Activated CD4-positive, alpha-beta memory T cell treated with anti-CD3 and anti-CD28 coated beads for 36 hours (primary cell): Measurements from ENCODE around the gene NXNL1. TPM values are rescaled to one million over a fixed set of nuclear protein-coding genes. Genes with fewer than 3 reads are reported as not detected.

Experiments
- CTCF ChIA-PET: fragments of 350-600 bp; sonication (Branson Sonifier 250); formaldehyde crosslinking; loops from one replicate; lab custom pipeline; 2021; ENCODE audit warnings: antibody characterized with exemption, inconsistent platforms; lab: Charles Lee
- POLR2A ChIA-PET: fragments of 350-600 bp; sonication (Branson Sonifier 250); formaldehyde crosslinking; loops from one replicate; lab custom pipeline; 2021; ENCODE audit warnings: antibody characterized with exemption; lab: Charles Lee
- DNase-seq: peaks from one replicate; pipeline ENCODE4 v3.0.0-alpha.2; 2020
- H3K27ac Mint-ChIP-seq: one replicate; pipeline ENCODE4 v1.8.0; 2021; ENCODE audit warnings: mixed read lengths
- H3K27me3 Mint-ChIP-seq: one replicate; pipeline ENCODE4 v1.8.0; 2021; ENCODE audit warnings: mixed read lengths
- H3K36me3 Mint-ChIP-seq: one replicate; pipeline ENCODE4 v1.8.0; 2021; ENCODE audit warnings: mixed read lengths
- H3K4me1 Mint-ChIP-seq: one replicate; pipeline ENCODE4 v1.8.0; 2021; ENCODE audit warnings: low read depth, mixed read lengths
- H3K4me3 Mint-ChIP-seq: one replicate; pipeline ENCODE4 v1.8.0; 2021; ENCODE audit warnings: mild to moderate bottlenecking, mixed read lengths
- H3K9me3 Mint-ChIP-seq: one replicate; pipeline ENCODE4 v1.8.0; 2021; ENCODE audit warnings: mixed read lengths
- intact Hi-C: fragments of 100-400 bp; cut with micrococcal nuclease; formaldehyde crosslinking; loops from one replicate; pipeline ENCODE4 v1.15.1; 2023
- total RNA-seq, 2 experiments: library from RNA; stranded (reverse); gene quantifications; one replicate each; pipeline ENCODE4 v1.2.3, GENCODE V29; 2021

Gene NXNL1
- total RNA-seq, 2 experiments from 2014 or later: not detected

DNA sequence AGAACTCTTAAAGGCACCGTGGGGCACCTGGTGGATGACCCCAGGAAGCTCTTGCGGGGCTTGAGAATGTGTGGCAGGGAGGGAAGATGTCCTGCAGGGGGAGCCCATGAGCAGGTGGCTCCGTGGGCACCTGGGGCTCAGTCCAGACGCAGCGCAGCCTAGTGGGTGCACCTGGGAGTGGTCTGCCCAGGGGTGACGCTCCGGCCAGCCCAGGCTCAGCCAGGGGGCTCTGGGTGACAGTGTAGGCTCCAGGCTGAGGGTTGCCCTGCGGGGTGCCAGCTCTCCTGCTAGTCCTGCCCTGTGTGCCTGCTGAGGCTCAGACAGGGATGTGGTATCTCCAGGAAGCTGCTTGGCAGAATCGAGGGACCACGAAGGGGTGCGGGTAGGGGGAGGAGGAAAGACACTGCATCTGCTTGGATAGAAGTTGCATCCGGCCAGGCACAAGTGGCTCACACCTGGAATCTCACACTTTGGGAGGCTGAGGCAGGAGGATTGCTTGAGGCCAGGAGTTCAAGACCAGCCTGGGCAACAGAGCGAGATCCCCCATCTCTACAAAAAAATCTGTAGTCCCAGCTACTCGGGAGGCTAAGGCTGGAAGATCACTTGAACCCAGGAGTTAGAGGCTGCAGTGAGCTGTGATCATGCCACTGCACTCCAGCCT, 35.7 kb upstream of the NXNL1 start:
- Mint-ChIP-seq H3K9me3 (no peaks in the 10 kb centered on the region), H3K27me3 (no peaks in the 10 kb centered on the region), H3K36me3 (no peaks in the 10 kb centered on the region), H3K4me1 (peaks cover 15% of the 10 kb centered on the region), H3K27ac (no peak overlapping the region), H3K4me3 (no peak overlapping the region)
- POLR2A ChIA-PET: interaction anchor here (0.6 to 0.7 kb wide), 2 partner anchors 14 to 276 kb away, joined by 3 read pairs; no protein-coding TSS in a partner anchor
- CTCF ChIA-PET: interaction anchor here (0.6 to 3.5 kb wide), 63 partner anchors 9 to 1282 kb away, joined by 3 to 56 read pairs (median 4); partner anchors contain the start of genes CCDC194, DDA1, JAK3 and MVB12A
- peak; percentile 89 for DNase-seq
- intact Hi-C loops: loop anchor here (1.0 to 2.0 kb wide), 3 partner anchors 26 to 359 kb away; partner anchors contain the start of gene SLC27A1

DNA sequence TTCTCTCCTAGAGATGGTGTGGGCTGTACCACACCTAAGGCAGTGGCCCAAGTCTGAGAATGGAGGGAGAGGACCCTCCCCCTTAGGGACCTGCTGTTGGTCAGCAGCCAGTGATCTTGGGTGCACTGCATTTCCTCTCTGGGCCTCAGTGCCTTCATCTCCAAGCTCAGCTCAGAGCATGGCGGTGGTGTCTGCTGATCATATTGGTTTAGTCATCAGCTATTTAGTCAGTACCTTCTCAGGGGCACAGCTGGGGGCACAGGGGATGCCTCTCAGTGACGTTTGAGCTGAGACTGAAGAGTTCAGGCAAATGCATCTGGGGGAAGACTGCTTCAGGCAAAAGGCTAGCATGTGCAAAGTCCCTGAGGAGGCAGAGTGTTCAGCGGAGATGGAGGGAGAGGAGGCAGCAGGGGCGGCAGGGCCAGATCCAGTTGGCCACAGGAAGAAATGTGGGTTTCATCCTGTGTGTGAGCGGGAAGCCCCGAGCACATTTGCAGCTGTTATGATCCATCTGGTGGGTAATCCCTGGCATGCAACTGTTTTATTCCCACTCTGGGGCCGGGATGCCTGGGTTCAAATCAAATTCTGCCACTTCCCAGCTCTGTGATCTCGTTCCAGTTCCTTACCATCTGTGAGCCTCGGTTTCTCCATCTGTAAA, 35.0 kb upstream of the NXNL1 start:
- DNase-seq: no peak
- H3K9me3 Mint-ChIP-seq: no peaks in the 10 kb centered on the region
- H3K4me3 Mint-ChIP-seq: no peak overlapping the region
- ChIA-PET CTCF (interaction anchor here (0.6 to 3.5 kb wide), 60 partner anchors 9 to 1281 kb away, joined by 3 to 56 read pairs (median 4); partner anchors contain the start of genes CCDC194, DDA1, JAK3 and MVB12A), POLR2A (interaction anchor here (0.7 kb wide), 1 partner anchor 14 kb away, joined by 3 read pairs; no protein-coding TSS in a partner anchor)
- no peaks in the 10 kb centered on the region for H3K36me3 Mint-ChIP-seq
- no peaks in the 10 kb centered on the region for H3K27me3 Mint-ChIP-seq
- peaks cover 15% of the 10 kb centered on the region for H3K4me1 Mint-ChIP-seq
- H3K27ac Mint-ChIP-seq: no peak overlapping the region
- intact Hi-C loops: loop anchor here (1.0 to 2.0 kb wide), 3 partner anchors 25 to 360 kb away; partner anchors contain the start of gene SLC27A1

DNA sequence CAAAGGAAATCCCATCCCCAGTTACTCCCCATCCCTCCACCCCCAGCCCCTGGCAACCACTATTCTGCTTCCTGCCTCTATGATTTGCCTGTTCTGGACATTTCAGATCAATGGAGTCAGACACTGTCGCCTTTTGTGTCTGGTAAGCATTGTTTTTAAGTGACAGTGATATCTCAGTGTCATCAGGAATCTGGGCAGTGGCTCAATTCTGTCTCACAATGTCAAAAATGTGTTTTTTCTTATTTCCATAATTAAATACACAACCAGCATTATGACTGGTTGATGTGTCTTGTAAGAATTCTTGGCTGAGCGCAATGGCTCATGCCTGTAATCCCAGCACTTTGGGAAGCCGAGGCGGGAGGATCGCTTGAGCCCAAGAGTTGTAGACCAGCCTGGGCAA, 30.6 kb upstream of the NXNL1 start:
- Mint-ChIP-seq H3K9me3 (no peaks in the 10 kb centered on the region), H3K27ac (no peak overlapping the region), H3K27me3 (no peaks in the 10 kb centered on the region), H3K4me1 (peaks cover 34% of the 10 kb centered on the region), H3K4me3 (no peak overlapping the region), H3K36me3 (no peaks in the 10 kb centered on the region)
- intact Hi-C loops: no loop called here
- POLR2A ChIA-PET: no interaction called here
- no peak for DNase-seq
- CTCF ChIA-PET: no interaction called here

DNA sequence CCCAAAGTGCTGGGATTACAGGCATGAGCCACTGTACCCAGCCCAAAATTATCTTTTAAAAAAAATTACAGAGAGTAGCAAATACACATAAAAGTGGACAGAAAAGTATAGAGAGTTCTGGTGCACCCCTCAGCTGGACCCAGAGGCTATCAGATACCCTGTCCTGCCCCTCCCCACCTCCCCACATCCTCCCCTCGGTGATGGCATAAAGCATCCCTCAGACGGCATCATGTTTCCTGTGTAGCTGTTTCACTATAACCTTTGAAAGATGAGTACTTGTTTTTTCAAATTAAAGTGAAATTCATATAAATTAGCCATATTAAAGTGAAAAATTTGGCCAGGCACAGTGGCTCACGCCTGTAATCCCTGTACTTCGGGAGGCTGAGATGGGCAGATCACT, 29.7 kb upstream of the NXNL1 start:
- H3K4me1 Mint-ChIP-seq: peaks cover 28% of the 10 kb centered on the region
- no peak overlapping the region for H3K4me3 Mint-ChIP-seq
- H3K9me3 Mint-ChIP-seq: no peaks in the 10 kb centered on the region
- peak; percentile 47 for DNase-seq
- no peak overlapping the region for H3K27ac Mint-ChIP-seq
- CTCF ChIA-PET: interaction anchor here (0.7 kb wide), 1 partner anchor 24 kb away, joined by 3 read pairs; no protein-coding TSS in a partner anchor
- H3K36me3 Mint-ChIP-seq: no peaks in the 10 kb centered on the region
- POLR2A ChIA-PET: interaction anchor here (0.7 kb wide), 1 partner anchor 36 kb away, joined by 3 read pairs; no protein-coding TSS in a partner anchor
- intact Hi-C loops: no loop called here
- no peaks in the 10 kb centered on the region for H3K27me3 Mint-ChIP-seq

DNA sequence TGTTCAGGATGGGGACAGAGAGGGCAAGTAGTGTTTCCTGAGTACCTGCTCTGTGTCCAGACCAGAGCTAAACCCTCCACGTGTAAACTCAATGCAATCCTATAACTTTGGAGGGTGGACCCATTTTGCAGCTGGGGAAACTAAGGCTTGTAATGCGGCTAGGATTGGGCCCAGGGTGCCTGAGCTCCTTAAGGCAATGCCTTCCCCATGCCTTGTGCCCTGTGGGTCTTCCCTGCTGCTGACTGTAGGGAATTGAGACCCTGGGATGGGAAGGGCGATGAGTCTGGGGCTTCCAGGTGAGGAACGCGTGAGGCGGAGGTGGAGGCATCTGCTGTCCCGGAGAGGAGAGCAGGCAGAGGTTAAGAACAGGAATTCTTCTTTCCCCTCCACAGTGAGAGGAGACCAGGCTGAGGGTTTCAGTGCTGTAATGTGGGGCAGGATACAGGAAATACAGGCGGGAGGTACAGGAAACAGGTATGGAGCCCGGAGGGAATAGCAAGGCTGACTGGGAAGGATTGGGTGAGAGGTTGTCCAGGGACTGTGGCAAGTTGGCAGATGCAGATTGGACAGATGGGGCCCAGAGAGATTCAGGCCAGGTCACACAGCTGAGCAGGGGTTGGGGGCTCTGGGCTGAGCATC, 28.8 kb upstream of the NXNL1 start:
- Mint-ChIP-seq H3K4me3 (no peak overlapping the region), H3K9me3 (no peaks in the 10 kb centered on the region), H3K4me1 (peaks cover 28% of the 10 kb centered on the region), H3K27me3 (no peaks in the 10 kb centered on the region), H3K36me3 (no peaks in the 10 kb centered on the region), H3K27ac (no peak overlapping the region)
- intact Hi-C loops: no loop called here
- POLR2A ChIA-PET: no interaction called here
- CTCF ChIA-PET: interaction anchor here (0.6 to 0.7 kb wide), 2 partner anchors 22 to 25 kb away, joined by 3 read pairs; partner anchors contain the start of gene PGLS
- no peak for DNase-seq

DNA sequence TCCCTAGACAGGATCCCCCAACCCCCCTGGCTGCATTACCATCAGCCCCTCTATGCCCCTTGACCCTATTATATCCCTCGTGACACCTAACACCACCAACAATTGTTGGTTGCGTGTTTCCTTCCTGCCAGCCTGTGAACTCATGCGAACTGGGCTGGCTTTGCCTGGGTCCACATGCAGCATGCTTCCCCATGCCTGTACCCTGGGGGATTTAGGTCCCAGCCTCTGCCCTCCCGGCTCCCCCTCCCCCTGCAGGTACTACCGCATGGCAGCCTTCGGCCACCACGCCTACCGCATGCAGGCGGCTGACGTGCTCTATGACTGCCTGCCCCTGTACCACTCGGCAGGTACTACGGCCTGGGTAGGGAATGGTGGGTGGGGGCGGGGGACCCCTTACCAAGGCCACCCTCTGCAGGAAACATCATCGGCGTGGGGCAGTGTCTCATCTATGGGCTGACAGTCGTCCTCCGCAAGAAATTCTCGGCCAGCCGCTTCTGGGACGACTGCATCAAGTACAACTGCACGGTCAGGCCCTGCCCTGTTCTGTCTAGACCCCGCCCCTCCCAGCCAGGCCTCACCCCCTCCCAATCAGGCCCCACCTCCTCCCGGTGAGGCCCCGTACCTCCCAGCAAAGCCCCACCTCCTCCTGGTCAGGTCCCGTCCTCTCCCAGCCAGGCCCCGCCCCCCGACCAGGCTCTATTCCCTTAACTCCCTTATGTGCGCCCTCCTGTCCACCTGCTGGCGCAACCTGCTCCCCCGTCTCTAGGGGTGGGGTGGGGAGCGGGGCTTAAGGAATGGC, 28.1 kb upstream of the NXNL1 start:
- intact Hi-C loops: no loop called here
- Mint-ChIP-seq H3K36me3 (no peaks in the 10 kb centered on the region), H3K4me1 (peaks cover 28% of the 10 kb centered on the region), H3K4me3 (peak overlapping the region; percentile 64), H3K27me3 (no peaks in the 10 kb centered on the region), H3K9me3 (no peaks in the 10 kb centered on the region), H3K27ac (peak overlapping the region; percentile 28)
- ChIA-PET POLR2A (no interaction called here), CTCF (no interaction called here)
- DNase-seq: peak; percentile 90

GRCh38 chr19:17487284-17488121, 26.8 kb upstream of the NXNL1 start:
- H3K4me3 Mint-ChIP-seq: no peak overlapping the region
- no peaks in the 10 kb centered on the region for H3K9me3 Mint-ChIP-seq
- ChIA-PET CTCF (interaction anchor here (0.6 to 4.1 kb wide), 2 partner anchors 9 to 94 kb away, joined by 3 to 10 read pairs; no protein-coding TSS in a partner anchor), POLR2A (no interaction called here)
- no peak for DNase-seq
- no peaks in the 10 kb centered on the region for H3K27me3 Mint-ChIP-seq
- H3K4me1 Mint-ChIP-seq: peaks cover 28% of the 10 kb centered on the region
- H3K27ac Mint-ChIP-seq: no peak overlapping the region
- no peaks in the 10 kb centered on the region for H3K36me3 Mint-ChIP-seq
- intact Hi-C loops: no loop called here

DNA sequence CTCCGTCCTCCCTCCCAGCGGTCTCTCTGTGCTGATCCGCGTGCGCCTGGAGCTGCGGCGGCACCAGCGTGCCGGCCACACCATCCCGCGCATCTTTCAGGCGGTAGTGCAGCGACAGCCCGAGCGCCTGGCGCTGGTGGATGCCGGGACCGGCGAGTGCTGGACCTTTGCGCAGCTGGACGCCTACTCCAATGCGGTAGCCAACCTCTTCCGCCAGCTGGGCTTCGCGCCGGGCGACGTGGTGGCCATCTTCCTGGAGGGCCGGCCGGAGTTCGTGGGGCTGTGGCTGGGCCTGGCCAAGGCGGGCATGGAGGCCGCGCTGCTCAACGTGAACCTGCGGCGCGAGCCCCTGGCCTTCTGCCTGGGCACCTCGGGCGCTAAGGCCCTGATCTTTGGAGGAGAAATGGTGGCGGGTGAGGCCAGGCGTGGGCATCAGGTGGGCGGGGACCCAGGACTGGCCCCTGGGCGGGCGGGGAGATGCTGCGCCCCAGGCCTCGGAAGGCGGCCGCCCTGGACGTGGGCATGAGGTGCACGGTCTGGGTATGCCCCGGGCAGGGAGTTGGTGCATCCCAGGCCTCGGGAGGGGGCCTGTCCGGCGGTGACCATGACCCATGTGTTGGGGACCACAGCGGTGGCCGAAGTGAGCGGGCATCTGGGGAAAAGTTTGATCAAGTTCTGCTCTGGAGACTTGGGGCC, 26.0 kb upstream of the NXNL1 start:
- H3K9me3 Mint-ChIP-seq: no peaks in the 10 kb centered on the region
- DNase-seq: no peak
- intact Hi-C loops: no loop called here
- H3K36me3 Mint-ChIP-seq: no peaks in the 10 kb centered on the region
- CTCF ChIA-PET: interaction anchor here (4.1 kb wide), 1 partner anchor 10 kb away, joined by 10 read pairs; no protein-coding TSS in a partner anchor
- H3K27ac Mint-ChIP-seq: no peak overlapping the region
- H3K4me1 Mint-ChIP-seq: peaks cover 28% of the 10 kb centered on the region
- no peak overlapping the region for H3K4me3 Mint-ChIP-seq
- POLR2A ChIA-PET: no interaction called here
- H3K27me3 Mint-ChIP-seq: no peaks in the 10 kb centered on the region

DNA sequence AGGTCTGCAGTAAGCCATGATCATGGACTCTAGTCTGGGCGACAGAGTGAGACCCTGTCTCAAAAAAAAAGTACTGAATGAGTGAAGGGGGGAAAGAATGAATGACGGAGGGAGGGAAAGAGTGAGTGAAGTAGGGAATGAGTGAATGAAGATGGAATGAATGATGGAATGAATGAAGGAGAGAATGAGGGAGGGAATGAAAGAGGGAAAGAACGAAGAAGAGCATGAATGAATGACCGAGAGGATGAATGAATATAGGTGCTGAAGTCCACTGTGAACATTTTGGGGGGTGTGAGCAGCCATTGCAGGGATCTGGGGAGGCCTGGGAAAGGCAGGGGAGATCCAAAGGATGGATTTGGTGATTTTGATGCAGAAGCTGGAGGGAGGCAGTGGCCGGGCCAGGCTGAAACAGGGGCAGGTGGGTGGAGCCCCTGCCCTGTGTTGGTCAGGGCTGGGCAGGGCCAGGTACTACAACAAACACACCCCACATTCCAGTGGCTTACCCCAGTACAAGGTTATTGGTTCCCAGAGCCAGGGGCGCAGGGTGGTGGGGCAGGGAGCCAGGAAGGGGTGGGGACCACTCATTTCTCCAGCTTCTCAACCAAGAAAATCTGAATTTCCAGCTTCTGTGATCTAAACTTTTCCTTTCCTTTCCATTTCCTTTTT, 23.9 kb upstream of the NXNL1 start:
- no peaks in the 10 kb centered on the region for H3K27me3 Mint-ChIP-seq
- H3K9me3 Mint-ChIP-seq: no peaks in the 10 kb centered on the region
- H3K36me3 Mint-ChIP-seq: no peaks in the 10 kb centered on the region
- ChIA-PET CTCF (interaction anchor here (0.6 to 4.1 kb wide), 2 partner anchors 12 to 43 kb away, joined by 3 to 10 read pairs; no protein-coding TSS in a partner anchor), POLR2A (no interaction called here)
- H3K4me3 Mint-ChIP-seq: no peak overlapping the region
- H3K27ac Mint-ChIP-seq: no peak overlapping the region
- peaks cover 20% of the 10 kb centered on the region for H3K4me1 Mint-ChIP-seq
- intact Hi-C loops: no loop called here
- no peak for DNase-seq

DNA sequence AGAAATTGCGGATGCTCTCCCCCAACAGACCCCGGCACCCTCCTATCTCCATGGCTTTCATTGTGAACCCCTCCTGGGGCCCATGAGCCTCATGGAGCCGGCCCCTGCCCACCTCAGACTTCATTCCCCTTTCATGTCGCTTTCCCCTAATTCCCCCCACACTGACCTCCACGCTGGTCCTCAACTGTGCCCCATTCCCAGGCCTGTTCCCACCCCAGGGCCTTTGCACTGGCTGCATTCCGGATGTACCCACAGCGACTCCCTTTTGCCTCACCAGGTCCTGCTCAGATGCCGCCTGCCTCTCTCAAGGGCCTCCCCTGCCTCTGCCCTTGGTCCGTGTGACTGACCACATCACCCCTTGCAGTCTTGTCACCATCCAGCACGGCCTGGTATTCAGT, 22.9 kb upstream of the NXNL1 start:
- ChIA-PET POLR2A (no interaction called here), CTCF (interaction anchor here (0.9 kb wide), 1 partner anchor 94 kb away, joined by 3 read pairs; no protein-coding TSS in a partner anchor)
- Mint-ChIP-seq H3K9me3 (no peaks in the 10 kb centered on the region), H3K27me3 (no peaks in the 10 kb centered on the region), H3K4me3 (no peak overlapping the region), H3K4me1 (peaks cover 9% of the 10 kb centered on the region), H3K27ac (no peak overlapping the region), H3K36me3 (no peaks in the 10 kb centered on the region)
- intact Hi-C loops: no loop called here
- DNase-seq: no peak
